ENCODE results near the gene HRH3.

HRH3 gene

DNA sequence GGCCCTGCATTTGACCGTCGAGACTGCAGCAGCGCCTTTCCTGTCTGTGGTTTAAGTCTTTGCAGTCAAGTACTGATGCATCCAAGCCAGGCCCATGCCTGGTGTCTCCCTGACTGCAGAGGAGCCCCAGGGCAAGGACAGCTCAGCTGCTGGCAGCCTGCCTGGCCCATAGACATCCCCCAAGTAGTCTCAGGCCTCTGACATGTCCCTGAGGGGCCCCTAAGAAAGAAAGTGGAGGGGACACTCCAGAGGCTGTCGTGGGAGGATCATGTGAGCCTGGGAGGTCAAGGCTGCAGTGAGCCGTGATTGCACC, 18.0 kb downstream of the HRH3 start:
- Histone ChIP-seq H4K20me1 (ENCODE audit: insufficient read depth, low read length) (no peaks in the 10 kb centered on the region), H3K4me1 (ENCODE audit: insufficient read depth, low read length, severe bottlenecking) (peaks cover 17% of the 10 kb centered on the region), H3K4me3 (ENCODE audit: low read depth, low read length, poor library complexity, severe bottlenecking) (no peak overlapping the region), H2AFZ (ENCODE audit: low read length) (no peak overlapping the region), H3K79me2 (ENCODE audit: insufficient read depth, low read length) (no peaks in the 10 kb centered on the region), H3K9ac (ENCODE audit: low read length) (no peak overlapping the region), H3K4me2 (ENCODE audit: low read length) (no peak overlapping the region; the same call in 1 of the 2 replicates), H3K27me3 (ENCODE audit: insufficient read depth, low read length) (no peaks in the 10 kb centered on the region), H3F3A (ENCODE audit: insufficient read depth, low read length) (no peaks in the 10 kb centered on the region), H3K27ac (ENCODE audit: low read depth, low read length, poor library complexity, severe bottlenecking) (peak overlapping the region; percentile 66), H3K9me3 (ENCODE audit: low read length) (no peaks in the 10 kb centered on the region), H3K36me3 (ENCODE audit: insufficient read depth, low read length) (peaks cover 44% of the 10 kb centered on the region), H3K9me2 (ENCODE audit: low read depth, low read length) (no peaks in the 10 kb centered on the region)
- TF ChIP-seq EZH2 (IDR thresholded peaks at IDR 0.05; ENCODE audit: borderline replicate concordance, low read length) = no peak
- TF ChIP-seq, protein P1, sequence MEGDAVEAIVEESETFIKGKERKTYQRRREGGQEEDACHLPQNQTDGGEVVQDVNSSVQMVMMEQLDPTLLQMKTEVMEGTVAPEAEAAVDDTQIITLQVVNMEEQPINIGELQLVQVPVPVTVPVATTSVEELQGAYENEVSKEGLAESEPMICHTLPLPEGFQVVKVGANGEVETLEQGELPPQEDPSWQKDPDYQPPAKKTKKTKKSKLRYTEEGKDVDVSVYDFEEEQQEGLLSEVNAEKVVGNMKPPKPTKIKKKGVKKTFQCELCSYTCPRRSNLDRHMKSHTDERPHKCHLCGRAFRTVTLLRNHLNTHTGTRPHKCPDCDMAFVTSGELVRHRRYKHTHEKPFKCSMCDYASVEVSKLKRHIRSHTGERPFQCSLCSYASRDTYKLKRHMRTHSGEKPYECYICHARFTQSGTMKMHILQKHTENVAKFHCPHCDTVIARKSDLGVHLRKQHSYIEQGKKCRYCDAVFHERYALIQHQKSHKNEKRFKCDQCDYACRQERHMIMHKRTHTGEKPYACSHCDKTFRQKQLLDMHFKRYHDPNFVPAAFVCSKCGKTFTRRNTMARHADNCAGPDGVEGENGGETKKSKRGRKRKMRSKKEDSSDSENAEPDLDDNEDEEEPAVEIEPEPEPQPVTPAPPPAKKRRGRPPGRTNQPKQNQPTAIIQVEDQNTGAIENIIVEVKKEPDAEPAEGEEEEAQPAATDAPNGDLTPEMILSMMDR (IDR thresholded peaks at IDR 0.05; ENCODE audit: low read length) = no peak

GRCh38 chr20:62201173-62202082, 18.6 kb downstream of the HRH3 start:
- Histone ChIP-seq H3K27me3 (ENCODE audit: insufficient read depth, low read length) (no peaks in the 10 kb centered on the region), H3K9ac (ENCODE audit: low read length) (no peak overlapping the region), H3K36me3 (ENCODE audit: insufficient read depth, low read length) (peaks cover 44% of the 10 kb centered on the region), H3K9me3 (ENCODE audit: low read length) (no peaks in the 10 kb centered on the region), H3K79me2 (ENCODE audit: insufficient read depth, low read length) (no peaks in the 10 kb centered on the region), H3K9me2 (ENCODE audit: low read depth, low read length) (no peaks in the 10 kb centered on the region), H2AFZ (ENCODE audit: low read length) (no peak overlapping the region), H3K4me2 (ENCODE audit: low read length) (peak overlapping the region; percentile 52; the same call in 1 of the 2 replicates), H3K27ac (ENCODE audit: low read depth, low read length, poor library complexity, severe bottlenecking) (peak overlapping the region; percentile 66), H4K20me1 (ENCODE audit: insufficient read depth, low read length) (no peaks in the 10 kb centered on the region), H3F3A (ENCODE audit: insufficient read depth, low read length) (no peaks in the 10 kb centered on the region), H3K4me3 (ENCODE audit: low read depth, low read length, poor library complexity, severe bottlenecking) (no peak overlapping the region), H3K4me1 (ENCODE audit: insufficient read depth, low read length, severe bottlenecking) (peaks cover 17% of the 10 kb centered on the region)
- TF ChIP-seq, protein P1 (IDR thresholded peaks at IDR 0.05; ENCODE audit: low read length) = no peak
- TF ChIP-seq EZH2 (IDR thresholded peaks at IDR 0.05; ENCODE audit: borderline replicate concordance, low read length) = no peak

DNA sequence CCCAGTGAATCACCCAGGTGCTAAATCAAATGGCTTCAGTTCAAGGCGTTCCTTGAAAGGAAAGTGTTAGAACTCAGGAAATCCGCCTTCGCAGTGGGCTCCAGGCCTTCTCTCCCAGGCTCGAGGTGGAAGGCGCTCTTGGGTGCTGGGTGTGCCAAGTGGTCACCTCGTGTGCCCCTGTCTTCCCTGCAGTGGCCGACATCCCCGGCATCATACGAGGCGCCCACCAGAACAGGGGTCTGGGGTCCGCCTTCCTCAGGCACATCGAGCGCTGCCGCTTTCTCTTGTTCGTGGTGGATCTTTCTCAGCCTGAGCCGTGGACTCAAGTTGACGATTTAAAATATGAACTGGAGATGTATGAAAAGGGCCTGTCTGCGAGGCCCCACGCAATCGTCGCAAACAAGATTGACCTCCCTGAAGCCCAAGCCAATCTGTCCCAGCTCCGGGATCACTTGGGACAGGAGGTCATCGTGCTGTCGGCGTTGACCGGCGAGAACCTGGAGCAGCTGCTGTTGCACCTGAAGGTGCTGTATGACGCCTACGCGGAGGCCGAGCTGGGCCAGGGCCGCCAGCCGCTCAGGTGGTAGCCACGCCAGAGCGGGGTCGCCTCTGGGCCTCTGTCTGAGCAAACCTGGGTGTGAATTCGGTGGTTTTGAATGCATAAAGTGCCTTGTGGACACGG, 19.4 kb downstream of the HRH3 start:
- H3K9me3 ChIP-seq (ENCODE audit: low read length) = no peaks in the 10 kb centered on the region
- peak overlapping the region; percentile 66 for H3K27ac ChIP-seq (ENCODE audit: low read depth, low read length, poor library complexity, severe bottlenecking)
- H3K36me3 ChIP-seq (ENCODE audit: insufficient read depth, low read length) = peaks cover 49% of the 10 kb centered on the region
- TF ChIP-seq EZH2 (IDR thresholded peaks at IDR 0.05; ENCODE audit: borderline replicate concordance, low read length) = no peak
- TF ChIP-seq, protein P1 (IDR thresholded peaks at IDR 0.05; ENCODE audit: low read length) = no peak
- H4K20me1 ChIP-seq (ENCODE audit: insufficient read depth, low read length) = no peaks in the 10 kb centered on the region
- no peak overlapping the region for H3K4me3 ChIP-seq (ENCODE audit: low read depth, low read length, poor library complexity, severe bottlenecking)
- peaks cover 17% of the 10 kb centered on the region for H3K4me1 ChIP-seq (ENCODE audit: insufficient read depth, low read length, severe bottlenecking)
- H2AFZ ChIP-seq (ENCODE audit: low read length) = no peak overlapping the region
- H3K9me2 ChIP-seq (ENCODE audit: low read depth, low read length) = no peaks in the 10 kb centered on the region
- H3K4me2 ChIP-seq (ENCODE audit: low read length) = peak overlapping the region; percentile 52; the same call in 1 of the 2 replicates
- H3K27me3 ChIP-seq (ENCODE audit: insufficient read depth, low read length) = no peaks in the 10 kb centered on the region
- no peaks in the 10 kb centered on the region for H3F3A ChIP-seq (ENCODE audit: insufficient read depth, low read length)
- no peaks in the 10 kb centered on the region for H3K79me2 ChIP-seq (ENCODE audit: insufficient read depth, low read length)
- H3K9ac ChIP-seq (ENCODE audit: low read length) = no peak overlapping the region

All from OCI-LY1 (cell line).